Hepatocyte (in vitro differentiated cells): ENCODE measurements around the gene ACOXL. TPM values are rescaled to one million over a fixed set of nuclear protein-coding genes. Genes with fewer than 3 reads are reported as not detected.
A peak's percentile ranks its signal among the peaks of the same experiment; 100 is the strongest.

Experiments
- DNase-seq: peaks from one replicate; pipeline ENCODE4 v3.0.0-alpha.2; 2016; ENCODE audit warnings: low spot score
- H2AFZ ChIP-seq: fragments of 200-600 bp; sonication (generic); 2 replicates; pipeline ENCODE4 v1.6.0; 2016; ENCODE audit warnings: antibody characterized with exemption, mild to moderate bottlenecking
- H3K27ac ChIP-seq: fragments of 200-600 bp; sonication (generic); 2 replicates; pipeline ENCODE4 v1.5.1; 2016; ENCODE audit warnings: mild to moderate bottlenecking
- H3K27me3 ChIP-seq: fragments of 200-600 bp; sonication (generic); 2 replicates; pipeline ENCODE4 v1.6.1; 2016
- H3K36me3 ChIP-seq: fragments of 200-600 bp; sonication (generic); replicated peaks from 2 replicates; pipeline ENCODE4 v1.5.1; 2016; ENCODE audit warnings: low read depth; ENCODE audit not compliant: insufficient read depth
- H3K4me1 ChIP-seq: fragments of 200-600 bp; sonication (generic); 2 replicates; pipeline ENCODE4 v1.5.1; 2016; ENCODE audit warnings: mild to moderate bottlenecking, moderate library complexity; ENCODE audit not compliant: insufficient read depth
- H3K4me2 ChIP-seq: fragments of 200-600 bp; sonication (generic); 2 replicates; pipeline ENCODE4 v1.6.0; 2016
- H3K4me3 ChIP-seq: fragments of 200-600 bp; sonication (generic); 2 replicates; pipeline ENCODE4 v1.5.1; 2016; ENCODE audit warnings: mild to moderate bottlenecking
- H3K79me2 ChIP-seq: fragments of 200-600 bp; sonication (generic); 2 replicates; pipeline ENCODE4 v1.6.0; 2017; ENCODE audit warnings: mild to moderate bottlenecking
- H3K9me2 ChIP-seq: fragments of 200-600 bp; sonication (generic); replicated peaks from 2 replicates; pipeline ENCODE4 v1.6.0; 2017; ENCODE audit warnings: mild to moderate bottlenecking; ENCODE audit not compliant: insufficient read depth
- H3K9me3 ChIP-seq: fragments of 200-600 bp; sonication (generic); 2 replicates; pipeline ENCODE4 v1.5.1; 2016; ENCODE audit warnings: low read depth, mild to moderate bottlenecking
- H4K20me1 ChIP-seq: fragments of 200-600 bp; sonication (generic); 2 replicates; pipeline ENCODE4 v1.6.0; 2016; ENCODE audit warnings: mild to moderate bottlenecking; ENCODE audit not compliant: insufficient read depth, poor library complexity, severe bottlenecking
- EZH2 ChIP-seq: fragments of 200-600 bp; sonication (generic); IDR thresholded peaks from 2 replicates; pipeline ENCODE4 v1.6.1; 2016; ENCODE audit warnings: antibody characterized with exemption, mild to moderate bottlenecking, borderline replicate concordance
- EZH2phosphoT487 ChIP-seq: fragments of 200-600 bp; sonication (generic); IDR thresholded peaks from one replicate; pipeline ENCODE4 v1.6.1; 2018; ENCODE audit warnings: antibody characterized with exemption, mild to moderate bottlenecking, low read depth, moderate library complexity; ENCODE audit not compliant: unreplicated experiment, severe bottlenecking
- WGBS: methylation state at CpG from one replicate; pipeline ENCODE4 v1.1.6; 2016; ENCODE audit warnings: low lambda C conversion rate; ENCODE audit errors: missing lambda C conversion rate; 5-methylcytosine and 5-hydroxymethylcytosine counted together
- polyA plus RNA-seq: library from polyadenylated mRNA; unstranded; fragments of >200 nt; fragmentation: Nextera tagmentation; extraction: Ambion mirVana; gene quantifications from 2 replicates; pipeline ENCODE4 v1.2.1, GENCODE V29; 2016
- total RNA-seq: library from RNA; depleted of rRNA; stranded (reverse); fragments of >200 nt; gene quantifications from 2 replicates; pipeline ENCODE4 v1.2.3, GENCODE V29; 2014
- TF ChIP-seq, protein P1 (sequence below): fragments of 200-600 bp; sonication (generic); IDR thresholded peaks from 2 replicates; pipeline ENCODE4 v1.5.1; 2016; ENCODE audit warnings: antibody characterized with exemption, mild to moderate bottlenecking; ENCODE audit not compliant: poor library complexity

ACOXL gene
- total and polyA plus RNA-seq, 2 experiments from 2014 or later: 0.23 to 1.1 TPM

GRCh38 chr2:110796716-110797301 is 64.4 kb downstream of the ACOXL start:
- no peaks in the 10 kb centered on the region for H3K36me3 ChIP-seq
- H3K27me3 ChIP-seq: peaks cover 13% of the 10 kb centered on the region
- no peak overlapping the region for H3K4me3 ChIP-seq
- H3K9me2 ChIP-seq: no peaks in the 10 kb centered on the region
- no peaks in the 10 kb centered on the region for H3K4me1 ChIP-seq
- H3K79me2 ChIP-seq: no peaks in the 10 kb centered on the region
- no peaks in the 10 kb centered on the region for H4K20me1 ChIP-seq
- H3K27ac ChIP-seq: no peak overlapping the region
- H3K9me3 ChIP-seq: no peaks in the 10 kb centered on the region
- TF ChIP-seq, protein P1, sequence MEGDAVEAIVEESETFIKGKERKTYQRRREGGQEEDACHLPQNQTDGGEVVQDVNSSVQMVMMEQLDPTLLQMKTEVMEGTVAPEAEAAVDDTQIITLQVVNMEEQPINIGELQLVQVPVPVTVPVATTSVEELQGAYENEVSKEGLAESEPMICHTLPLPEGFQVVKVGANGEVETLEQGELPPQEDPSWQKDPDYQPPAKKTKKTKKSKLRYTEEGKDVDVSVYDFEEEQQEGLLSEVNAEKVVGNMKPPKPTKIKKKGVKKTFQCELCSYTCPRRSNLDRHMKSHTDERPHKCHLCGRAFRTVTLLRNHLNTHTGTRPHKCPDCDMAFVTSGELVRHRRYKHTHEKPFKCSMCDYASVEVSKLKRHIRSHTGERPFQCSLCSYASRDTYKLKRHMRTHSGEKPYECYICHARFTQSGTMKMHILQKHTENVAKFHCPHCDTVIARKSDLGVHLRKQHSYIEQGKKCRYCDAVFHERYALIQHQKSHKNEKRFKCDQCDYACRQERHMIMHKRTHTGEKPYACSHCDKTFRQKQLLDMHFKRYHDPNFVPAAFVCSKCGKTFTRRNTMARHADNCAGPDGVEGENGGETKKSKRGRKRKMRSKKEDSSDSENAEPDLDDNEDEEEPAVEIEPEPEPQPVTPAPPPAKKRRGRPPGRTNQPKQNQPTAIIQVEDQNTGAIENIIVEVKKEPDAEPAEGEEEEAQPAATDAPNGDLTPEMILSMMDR: no peak
- TF ChIP-seq EZH2 (no peak), EZH2phosphoT487 (no peak)
- 64% methylated on average over 7 of the region's 7 CpGs for WGBS
- H3K4me2 ChIP-seq: peak overlapping the region; percentile 32
- no peak overlapping the region for H2AFZ ChIP-seq
- no peak for DNase-seq

- H3K27me3 ChIP-seq: no peaks in the 10 kb centered on the region
- TF ChIP-seq, protein P1: no peak
- no peak for TF ChIP-seq EZH2phosphoT487
- TF ChIP-seq EZH2: no peak
- H3K4me3 ChIP-seq: no peak overlapping the region
- 96% methylated on average over 3 of the region's 3 CpGs for WGBS
- no peaks in the 10 kb centered on the region for H3K9me3 ChIP-seq
- no peaks in the 10 kb centered on the region for H3K79me2 ChIP-seq
- no peak overlapping the region for H3K27ac ChIP-seq
- H3K4me2 ChIP-seq: no peak overlapping the region
- H4K20me1 ChIP-seq: no peaks in the 10 kb centered on the region
- no peak overlapping the region for H2AFZ ChIP-seq
- no peak for DNase-seq
- H3K9me2 ChIP-seq: no peaks in the 10 kb centered on the region
- H3K4me1 ChIP-seq: no peaks in the 10 kb centered on the region
- no peaks in the 10 kb centered on the region for H3K36me3 ChIP-seq
Observed at GRCh38 chr2:110799376-110799775, 67.0 kb downstream of the ACOXL start.

- H3K9me2 ChIP-seq: no peaks in the 10 kb centered on the region
- H3K79me2 ChIP-seq: no peaks in the 10 kb centered on the region
- H2AFZ ChIP-seq: no peak overlapping the region
- TF ChIP-seq, protein P1: no peak
- WGBS: 72% methylated on average over 7 of the region's 7 CpGs
- H3K36me3 ChIP-seq: no peaks in the 10 kb centered on the region
- no peak overlapping the region for H3K27ac ChIP-seq
- H3K4me3 ChIP-seq: no peak overlapping the region
- no peaks in the 10 kb centered on the region for H4K20me1 ChIP-seq
- H3K27me3 ChIP-seq: no peaks in the 10 kb centered on the region
- no peaks in the 10 kb centered on the region for H3K4me1 ChIP-seq
- no peaks in the 10 kb centered on the region for H3K9me3 ChIP-seq
- DNase-seq: no peak
- H3K4me2 ChIP-seq: no peak overlapping the region
Observed at GRCh38 chr2:110800611-110801402, 68.4 kb downstream of the ACOXL start.
